K562 (cell line): ENCODE results near the gene CLN5. TPM values are rescaled to one million over a fixed set of nuclear protein-coding genes. Genes with fewer than 3 reads are reported as not detected.

Experiments used
- ATF2 ChIP-seq: sonication (generic); formaldehyde crosslinking; IDR thresholded peaks from 2 replicates; pipeline ENCODE4 v1.8.1; 2022; ENCODE audit warnings: missing genetic modification reagents
- BRD4 ChIP-seq: fragments of 200-600 bp; sonication (generic); IDR thresholded peaks from 2 replicates; pipeline ENCODE4 v1.6.1; 2017; ENCODE audit warnings: inconsistent platforms
- CBFB ChIP-seq: sonication (generic); formaldehyde crosslinking; IDR thresholded peaks from 2 replicates; pipeline ENCODE4 v1.4.0; 2020; ENCODE audit warnings: mild to moderate bottlenecking, missing genetic modification reagents
- CREBBP ChIP-seq: IDR thresholded peaks from one replicate; pipeline ENCODE4 v1.6.1; 2012; ENCODE audit warnings: low read depth, mild to moderate bottlenecking, control low read depth, inconsistent platforms, low read length
- CTCFL ChIP-seq: IDR thresholded peaks from 2 replicates; pipeline ENCODE4 v1.6.1; 2011; ENCODE audit warnings: borderline replicate concordance, low read depth, mild to moderate bottlenecking, moderate library complexity, low read length; ENCODE audit not compliant: insufficient read depth, poor library complexity, severe bottlenecking
- ELF4 ChIP-seq: fragments of 450-650 bp; formaldehyde crosslinking; IDR thresholded peaks from 2 replicates; pipeline ENCODE4 v1.4.0; 2022; ENCODE audit warnings: missing genetic modification characterization
- GABPA ChIP-seq: fragments of 200-800 bp; sonication (Bioruptor generic); conservative IDR thresholded peaks from 2 replicates; pipeline ENCODE4 v1.6.1; 2016; ENCODE audit warnings: low read depth, missing genetic modification characterization, missing compliant biosample characterization
- HINFP ChIP-seq: fragments of 450-650 bp; conservative IDR thresholded peaks from 2 replicates; pipeline ENCODE4 v1.6.1; 2016; ENCODE audit warnings: missing genetic modification characterization, low read depth, mild to moderate bottlenecking, control low read depth, missing compliant biosample characterization
- KHSRP ChIP-seq: fragments of 450-650 bp; IDR thresholded peaks from 2 replicates; pipeline ENCODE4 v1.6.1; 2017
- NCOA2 ChIP-seq, 2 experiments: fragments of 450-650 bp; IDR thresholded peaks; 2 replicates each; pipeline ENCODE4 v1.6.1; 2018; ENCODE audit warnings: mild to moderate bottlenecking in 2 of 2, moderate library complexity in 1 of 2; ENCODE audit not compliant: partially characterized antibody in 2 of 2
- PHF21A ChIP-seq: fragments of 450-650 bp; IDR thresholded peaks from 2 replicates; pipeline ENCODE4 v1.6.1; 2017; ENCODE audit warnings: low read depth, borderline replicate concordance
- POLR3G ChIP-seq: IDR thresholded peaks from 2 replicates; pipeline ENCODE4 v1.6.1; 2011; ENCODE audit not compliant: insufficient read length, insufficient replicate concordance; ENCODE audit errors: extremely low read depth
- PTBP1 ChIP-seq: fragments of 200-400 bp; formaldehyde crosslinking; IDR thresholded peaks from 2 replicates; pipeline ENCODE4 v1.6.1; 2017; ENCODE audit warnings: low read depth, low read length
- RBM17 ChIP-seq: fragments of 200-400 bp; formaldehyde crosslinking; IDR thresholded peaks from 2 replicates; pipeline ENCODE4 v1.6.1; 2017; ENCODE audit warnings: low read depth, mild to moderate bottlenecking, low read length, borderline replicate concordance
- RBM39 ChIP-seq: fragments of 200-400 bp; formaldehyde crosslinking; optimal IDR thresholded peaks from 2 replicates; pipeline ENCODE3; 2018; ENCODE audit warnings: low read depth, low read length
- RFX7 ChIP-seq: fragments of 250-450 bp; sonication (Bioruptor Pico); IDR thresholded peaks from 2 replicates; pipeline ENCODE4 v1.5.1; 2021; ENCODE audit warnings: mild to moderate bottlenecking
- SP2 ChIP-seq: IDR thresholded peaks from 2 replicates; pipeline ENCODE4 v1.6.1; 2011; ENCODE audit warnings: mild to moderate bottlenecking, low read depth, low read length, moderate library complexity; ENCODE audit not compliant: poor library complexity, severe bottlenecking; ENCODE audit errors: extremely low read depth
- TBP ChIP-seq: optimal IDR thresholded peaks from 2 replicates; pipeline ENCODE3; 2011; ENCODE audit warnings: low read depth, low read length, improper control_type of control experiment
- TRIM28 ChIP-seq: fragments of 450-650 bp; IDR thresholded peaks from 2 replicates; pipeline ENCODE4 v1.6.1; 2017
- YY1 ChIP-seq, 3 experiments: IDR thresholded peaks; 2 replicates each; pipeline ENCODE4 v1.6.1; 2011; ENCODE audit warnings: low read length in 2 of 3, mild to moderate bottlenecking in 2 of 3, moderate library complexity in 2 of 3, borderline replicate concordance in 1 of 3, control low read depth in 1 of 3, low read depth in 1 of 3; ENCODE audit not compliant: insufficient read depth in 3 of 3, insufficient replicate concordance in 2 of 3, control insufficient read depth in 1 of 3, insufficient read length in 1 of 3; ENCODE audit errors: extremely low read depth in 1 of 3
- ZBTB34 ChIP-seq: fragments of 250-450 bp; sonication (Bioruptor Pico); IDR thresholded peaks from 2 replicates; pipeline ENCODE4 v1.8.0; 2021; ENCODE audit warnings: mild to moderate bottlenecking, moderate library complexity
- ZKSCAN3 ChIP-seq: fragments of 250-450 bp; sonication (Bioruptor Pico); IDR thresholded peaks from 2 replicates; pipeline ENCODE4 v1.4.0; 2020
- polyA plus RNA-seq, 8 experiments: library from polyadenylated mRNA; depleted of rRNA in 4 of 8; stranded (reverse) in 5 of 8; unstranded in 3 of 8; fragments of >200 nt; fragmentation: Nextera tagmentation in 2 of 8; fragmentation: Illumina TruSeq in 1 of 8; extraction: Ambion mirVana in 2 of 8; extraction: Trizol in 1 of 8; gene quantifications; 2 replicates each; pipeline versions ENCODE4 v1.2.1 to v1.2.3, GENCODE V29; 2011 to 2014; ENCODE audit warnings: inconsistent platforms in 1 of 8, missing spikeins in 1 of 8
- total RNA-seq, 7 experiments: library from RNA; depleted of rRNA in 6 of 7; stranded (reverse); fragments of >200 nt in 6 of 7; fragmentation: Illumina TruSeq in 2 of 7; extraction: Trizol in 2 of 7; gene quantifications; 2 replicates each; pipeline versions ENCODE4 v1.2.1 to v1.2.3, GENCODE V29; 2011 to 2021; ENCODE audit warnings: low replicate concordance in 1 of 7

CLN5 gene
- total and polyA plus RNA-seq, 9 of the 15 experiments (the other 6 are each of a cell fraction or from before 2014, with no cell fraction given) = 4.6 to 11.5 (median 7.2) TPM

GRCh38 chr13:76991796-76992547, at the start of gene CLN5 (continued):
- TF ChIP-seq TBP (peak; percentile 78), YY1 (IDR thresholded peaks at IDR 0.05; ENCODE audit: borderline replicate concordance in 1 of 3, control insufficient read depth in 1 of 3, extremely low read depth in 1 of 3, insufficient read depth in 3 of 3, insufficient read length in 1 of 3, insufficient replicate concordance in 2 of 3, low read depth in 1 of 3, low read length in 2 of 3) (peak; percentile 41 to 83 (median 76)), RBM39 (no peak), KHSRP (no peak), GABPA (peak; percentile 90), SP2 (no peak), CREBBP (no peak), NCOA2 (IDR thresholded peaks at IDR 0.05; ENCODE audit: partially characterized antibody in 2 of 2) (no peak), CBFB (CRISPR knock-in tag) (no peak), HINFP (tag) (no peak), BRD4 (no peak), ELF4 (CRISPR knock-in tag) (no peak), RBM17 (no peak), PHF21A (no peak), POLR3G (no peak), ZKSCAN3 (CRISPR knock-in tag) (no peak), CTCFL (peak; percentile 11), TRIM28 (no peak), RFX7 (CRISPR knock-in tag) (no peak), ATF2 (CRISPR knock-in tag) (no peak), ZBTB34 (CRISPR knock-in tag) (no peak), PTBP1 (no peak)
